H1 (cell line): ENCODE results near the gene AFF1. TPM values are rescaled to one million over a fixed set of nuclear protein-coding genes. Genes with fewer than 3 reads are reported as not detected.

Experiments
- CTCF ChIA-PET: fragments of 300-600 bp; sonication (Branson Sonifier 250); formaldehyde crosslinking; loops from one replicate; lab custom pipeline; 2021; ENCODE audit not compliant: partially characterized antibody; lab: Charles Lee
- POLR2A ChIA-PET: fragments of 300-600 bp; sonication (Branson Sonifier 250); formaldehyde crosslinking; loops from one replicate; lab custom pipeline; 2021; ENCODE audit warnings: inconsistent platforms; ENCODE audit not compliant: partially characterized antibody; lab: Charles Lee
- DNase-seq, 2 experiments: peaks; one replicate each; pipeline versions ENCODE4 v3.0.0 to v3.0.0-alpha.2; 2010 to 2022; ENCODE audit warnings: low spot score in 2 of 2, low read depth in 1 of 2, mixed read lengths in 1 of 2
- FAIRE-seq: peaks from 2 replicates; lab custom pipeline; 2011; peaks lifted over from hg19 to GRCh38; lab: Jason Lieb, UNC
- H2AFZ ChIP-seq: 2 replicates; pipeline ENCODE4 v1.8.1; 2012; ENCODE audit warnings: low read length, inconsistent platforms
- H2AK5ac ChIP-seq: 2 replicates; pipeline ENCODE4 v1.6.1; 2013; ENCODE audit warnings: low read depth, low read length
- H2BK120ac ChIP-seq: replicated peaks from 2 replicates; pipeline ENCODE3; 2013; ENCODE audit warnings: low read depth, low read length, inconsistent platforms
- H2BK12ac ChIP-seq: 2 replicates; pipeline ENCODE4 v1.6.1; 2013; ENCODE audit warnings: low read depth, low read length
- H2BK15ac ChIP-seq: 2 replicates; pipeline ENCODE4 v1.6.1; 2013; ENCODE audit warnings: low read length
- H2BK20ac ChIP-seq: 2 replicates; pipeline ENCODE4 v1.6.1; 2013; ENCODE audit warnings: low read length
- H2BK5ac ChIP-seq: 2 replicates; pipeline ENCODE4 v1.6.1; 2013; ENCODE audit warnings: low read depth, low read length
- H3K14ac ChIP-seq: 2 replicates; pipeline ENCODE4 v1.6.1; 2013; ENCODE audit warnings: inconsistent platforms; ENCODE audit not compliant: insufficient read length
- H3K18ac ChIP-seq: 2 replicates; pipeline ENCODE4 v1.6.1; 2013; ENCODE audit warnings: low read length; ENCODE audit errors: extremely low read depth
- H3K23ac ChIP-seq: 2 replicates; pipeline ENCODE4 v1.6.1; 2013; ENCODE audit warnings: inconsistent platforms; ENCODE audit not compliant: insufficient read length
- H3K23me2 ChIP-seq: 2 replicates; pipeline ENCODE4 v1.6.1; 2013; ENCODE audit warnings: low read depth, low read length
- H3K27ac ChIP-seq: 2 replicates; pipeline ENCODE4 v1.6.1; 2011; ENCODE audit warnings: low read depth, low read length, inconsistent platforms
- H3K27me3 ChIP-seq, 4 experiments: replicated peaks in 1 of 4; 1 replicate in 1 of 4; 2 replicates in 3 of 4; pipeline versions ENCODE4 v1.6.1 to v1.8.1; 2011 to 2013; ENCODE audit warnings: low read length in 3 of 4, mild to moderate bottlenecking in 3 of 4, inconsistent platforms in 2 of 4, mixed read lengths in 2 of 4, moderate library complexity in 1 of 4; ENCODE audit not compliant: control insufficient read depth in 3 of 4, insufficient read depth in 3 of 4; ENCODE audit errors: extremely low read depth in 1 of 4
- H3K36me3 ChIP-seq, 4 experiments: 2 replicates each; pipeline versions ENCODE4 v1.6.1 to v1.8.1; 2011 to 2013; ENCODE audit warnings: mild to moderate bottlenecking in 4 of 4, low read length in 3 of 4, moderate library complexity in 2 of 4, control low read depth in 1 of 4, inconsistent platforms in 1 of 4; ENCODE audit not compliant: insufficient read depth in 4 of 4, control insufficient read depth in 2 of 4
- H3K4ac ChIP-seq: replicated peaks from 2 replicates; pipeline ENCODE3; 2013; ENCODE audit warnings: low read length, low read depth, mixed read lengths, inconsistent platforms; ENCODE audit not compliant: insufficient read length
- H3K4me1 ChIP-seq, 4 experiments: replicated peaks in 1 of 4; 1 replicate in 1 of 4; 2 replicates in 3 of 4; pipeline versions ENCODE4 v1.6.1 to v1.8.1; 2011 to 2013; ENCODE audit warnings: low read length in 3 of 4, inconsistent platforms in 2 of 4, mixed read lengths in 1 of 4; ENCODE audit not compliant: insufficient read depth in 4 of 4, control insufficient read depth in 3 of 4
- H3K4me2 ChIP-seq, 2 experiments: 2 replicates each; pipeline versions ENCODE4 v1.6.1 to v1.8.1; 2011 to 2013; ENCODE audit warnings: low read depth in 2 of 2, low read length in 2 of 2, control low read depth in 1 of 2, inconsistent platforms in 1 of 2, mild to moderate bottlenecking in 1 of 2; ENCODE audit not compliant: insufficient read depth in 1 of 2
- H3K4me3 ChIP-seq, 4 experiments: fragments of 200-600, 300-600 bp in 1 of 4; sonication (generic), shearing (Covaris generic), sonication (Bioruptor Twin) in 1 of 4; 2 replicates each; pipeline versions ENCODE4 v1.5.1 to v1.8.1; 2011 to 2016; ENCODE audit warnings: low read length in 4 of 4, low read depth in 3 of 4, control low read depth in 2 of 4, inconsistent platforms in 2 of 4, mild to moderate bottlenecking in 2 of 4, mixed read lengths in 1 of 4, moderate library complexity in 1 of 4; ENCODE audit not compliant: insufficient read depth in 2 of 4; ENCODE audit errors: extremely low read depth in 1 of 4
- H3K56ac ChIP-seq: replicated peaks from 2 replicates; pipeline ENCODE3; 2013; ENCODE audit warnings: low read depth, mild to moderate bottlenecking, mixed read lengths, low read length, inconsistent platforms; ENCODE audit not compliant: insufficient read length
- H3K79me1 ChIP-seq: 2 replicates; pipeline ENCODE4 v1.6.1; 2013; ENCODE audit warnings: low read depth, low read length, control low read depth
- H3K79me2 ChIP-seq, 2 experiments: 2 replicates each; pipeline versions ENCODE4 v1.6.1 to v1.8.1; 2012 to 2013; ENCODE audit warnings: low read length in 2 of 2, mild to moderate bottlenecking in 2 of 2, inconsistent platforms in 1 of 2; ENCODE audit not compliant: insufficient read depth in 2 of 2, control insufficient read depth in 1 of 2
- H3K9ac ChIP-seq, 4 experiments: replicated peaks in 1 of 4; 1 replicate in 1 of 4; 2 replicates in 3 of 4; pipeline versions ENCODE4 v1.6.1 to v1.8.1; 2011 to 2013; ENCODE audit warnings: low read depth in 3 of 4, low read length in 3 of 4, control low read depth in 2 of 4, mild to moderate bottlenecking in 2 of 4, moderate library complexity in 2 of 4, inconsistent platforms in 1 of 4; ENCODE audit errors: extremely low read depth in 1 of 4
- H3K9me3 ChIP-seq, 2 experiments: 2 replicates each; pipeline versions ENCODE4 v1.6.1 to v1.8.1; 2012 to 2013; ENCODE audit warnings: mild to moderate bottlenecking in 2 of 2, moderate library complexity in 2 of 2, control low read depth in 1 of 2, inconsistent platforms in 1 of 2, low read depth in 1 of 2, low read length in 1 of 2, mixed read lengths in 1 of 2; ENCODE audit not compliant: insufficient read depth in 2 of 2
- H4K20me1 ChIP-seq, 2 experiments: replicated peaks in 1 of 2; 2 replicates each; pipeline versions ENCODE3 to v1.8.1; 2011 to 2013; ENCODE audit warnings: inconsistent platforms in 2 of 2, low read length in 2 of 2, mild to moderate bottlenecking in 1 of 2; ENCODE audit not compliant: insufficient read depth in 2 of 2, control insufficient read depth in 1 of 2
- H4K5ac ChIP-seq: 2 replicates; pipeline ENCODE4 v1.6.1; 2013; ENCODE audit warnings: low read length, low read depth, mixed read lengths, inconsistent platforms; ENCODE audit not compliant: insufficient read length
- H4K8ac ChIP-seq: 2 replicates; pipeline ENCODE4 v1.8.0; 2013; ENCODE audit warnings: mild to moderate bottlenecking, moderate library complexity, low read length, inconsistent platforms; ENCODE audit not compliant: insufficient read depth; ENCODE audit errors: extremely low read depth
- H4K91ac ChIP-seq: replicated peaks from 2 replicates; pipeline ENCODE3; 2013; ENCODE audit warnings: low read length, mixed read lengths, inconsistent platforms; ENCODE audit not compliant: insufficient read length
- BRCA1 ChIP-seq: IDR thresholded peaks from 2 replicates; pipeline ENCODE4 v1.6.1; 2012; ENCODE audit warnings: low read depth, low read length, improper control_type of control experiment
- CBX5 ChIP-seq: fragments of 300-800, 300-1000 bp; sonication (generic); IDR thresholded peaks from 2 replicates; pipeline ENCODE4 v1.7.1; 2016; ENCODE audit warnings: antibody characterized with exemption, low read length, low read depth
- CBX8 ChIP-seq: fragments of 300-800, 300-1000 bp; sonication (generic); IDR thresholded peaks from 2 replicates; pipeline ENCODE4 v1.7.1; 2016; ENCODE audit warnings: low read depth, low read length, borderline replicate concordance
- EZH2 ChIP-seq: fragments of 200-600 bp; sonication (generic); IDR thresholded peaks from 2 replicates; pipeline ENCODE4 v1.7.1; 2012; ENCODE audit warnings: low read depth, mild to moderate bottlenecking, moderate library complexity, low read length, inconsistent platforms; ENCODE audit not compliant: severe bottlenecking
- FOSL1 ChIP-seq: IDR thresholded peaks from 2 replicates; pipeline ENCODE4 v1.6.1; 2011; ENCODE audit warnings: mild to moderate bottlenecking, low read depth, low read length, moderate library complexity; ENCODE audit not compliant: insufficient read depth
- GTF2F1 ChIP-seq: IDR thresholded peaks from 2 replicates; pipeline ENCODE4 v1.6.1; 2012; ENCODE audit warnings: low read depth, low read length, improper control_type of control experiment, borderline replicate concordance
- HDAC2 ChIP-seq, 2 experiments: fragments of 300-600 bp in 1 of 2; sonication (generic) in 1 of 2; IDR thresholded peaks; 2 replicates each; pipeline ENCODE4 v1.6.1; 2011 to 2012; ENCODE audit warnings: low read depth in 2 of 2, low read length in 2 of 2, mild to moderate bottlenecking in 2 of 2, moderate library complexity in 2 of 2, borderline replicate concordance in 1 of 2, inconsistent platforms in 1 of 2
- MAX ChIP-seq: IDR thresholded peaks from 2 replicates; pipeline ENCODE4 v1.6.1; 2012; ENCODE audit warnings: inconsistent platforms
- NANOG ChIP-seq: IDR thresholded peaks from 2 replicates; pipeline ENCODE4 v1.6.1; 2011; ENCODE audit warnings: low read length, low read depth, mild to moderate bottlenecking, inconsistent platforms; ENCODE audit not compliant: insufficient read depth, poor library complexity, severe bottlenecking
- POLR2A ChIP-seq, 2 experiments: IDR thresholded peaks; 1 replicate in 1 of 2; 2 replicates in 1 of 2; pipeline ENCODE4 v1.6.1; 2011; ENCODE audit warnings: low read depth in 2 of 2, low read length in 2 of 2, mild to moderate bottlenecking in 2 of 2; ENCODE audit errors: control extremely low read depth in 1 of 2
- SP4 ChIP-seq: IDR thresholded peaks from 2 replicates; pipeline ENCODE4 v1.6.1; 2012; ENCODE audit warnings: low read length, inconsistent platforms
- TCF12 ChIP-seq: IDR thresholded peaks from 2 replicates; pipeline ENCODE4 v1.6.1; 2011; ENCODE audit warnings: low read depth, mild to moderate bottlenecking, low read length
- YY1 ChIP-seq: IDR thresholded peaks from 2 replicates; pipeline ENCODE4 v1.6.1; 2011; ENCODE audit warnings: low read depth, mild to moderate bottlenecking, low read length
- ZNF274 ChIP-seq: IDR thresholded peaks from 2 replicates; pipeline ENCODE4 v1.7.0; 2012; ENCODE audit warnings: low read length, borderline replicate concordance; ENCODE audit errors: extremely low read depth
- WGBS, 2 experiments: shearing (Covaris generic) in 1 of 2; methylation state at CpG; one replicate each; pipeline versions ENCODE4 v1.1.6 to v1.1.7; 2013 to 2015; ENCODE audit warnings: low lambda C conversion rate in 2 of 2, mixed read lengths in 2 of 2, inconsistent platforms in 1 of 2, low coverage in 1 of 2, missing lambda C conversion rate in 1 of 2; ENCODE audit not compliant: insufficient replicate concordance in 2 of 2, insufficient coverage in 1 of 2, insufficient read length in 1 of 2; ENCODE audit errors: extremely low coverage in 1 of 2, missing lambda C conversion rate in 1 of 2; 5-methylcytosine and 5-hydroxymethylcytosine counted together
- polyA plus RNA-seq, 7 experiments: library from polyadenylated mRNA; depleted of rRNA in 3 of 7; stranded (reverse) in 5 of 7; unstranded in 2 of 7; fragments of >200 nt in 5 of 7; fragments of 200-250 nt in 2 of 7; gene quantifications; 1 replicate in 5 of 7; 2 replicates in 1 of 7; 4 replicates in 1 of 7; pipeline versions ENCODE4 v1.2.1 to v1.2.3, GENCODE V29; 2011 to 2013; ENCODE audit warnings: missing spikeins in 2 of 7, mixed read lengths in 2 of 7
- total RNA-seq: library from RNA; stranded (reverse); fragmentation: NEBNext Ultra II Directional; extraction: Animal tissue kit (Norgen Biotek cat#: 25700); gene quantifications from 2 replicates; pipeline ENCODE4 v1.2.1, GENCODE V29; 2021

Gene AFF1
- total and polyA plus RNA-seq, 2 of the 8 experiments (the other 6 are each of a cell fraction or from before 2014, with no cell fraction given) = 14.8 to 85.5 TPM

GRCh38 chr4:87042221-87042620 lies 107.4 kb downstream of the AFF1 start:
- FAIRE-seq (no peak), DNase-seq (no peak)
- no peak overlapping the region for H3K4me3 ChIP-seq
- no peak overlapping the region for H2AK5ac ChIP-seq
- no peak overlapping the region for H2BK120ac ChIP-seq
- H2AFZ ChIP-seq = no peak overlapping the region
- H2BK15ac ChIP-seq = no peak overlapping the region
- H4K20me1 ChIP-seq = peaks cover 18 to 20% of the 10 kb centered on the region in 2 experiments
- H2BK12ac ChIP-seq = no peak overlapping the region
- CTCF ChIA-PET = interaction anchor here (0.6 to 1.5 kb wide), 4 partner anchors 36 to 108 kb away, joined by 3 to 5 read pairs (median 4); partner anchors contain the start of gene AFF1
- peaks cover 5 to 25% (median 18%) of the 10 kb centered on the region in 4 experiments for H3K4me1 ChIP-seq
- H3K23me2 ChIP-seq = 0 out of 2 replicates have a peak, but pooled peaks cover 2% of the 10 kb centered on the region
- POLR2A ChIA-PET = interaction anchor here (0.6 to 1.8 kb wide), 5 partner anchors 9 to 107 kb away, joined by 3 to 4 read pairs (median 4); no protein-coding TSS in a partner anchor
- no peaks in the 10 kb centered on the region for H3K27me3 ChIP-seq
- no peak overlapping the region for H4K91ac ChIP-seq
- no peak overlapping the region for H3K9ac ChIP-seq
- no peak overlapping the region for H2BK5ac ChIP-seq
- H3K14ac ChIP-seq = no peak overlapping the region
- no peaks in the 10 kb centered on the region for H3K9me3 ChIP-seq
- H2BK20ac ChIP-seq = no peak overlapping the region
- no peak overlapping the region for H4K5ac ChIP-seq
- no peak overlapping the region for H3K18ac ChIP-seq
- H3K79me2 ChIP-seq = peaks cover 5 to 92% of the 10 kb centered on the region in 2 experiments; a peak in 3 of 4 replicates
- H3K23ac ChIP-seq = no peak overlapping the region
- no peak overlapping the region for H3K4me2 ChIP-seq
- H4K8ac ChIP-seq = no peak overlapping the region
- H3K36me3 ChIP-seq = peaks cover 0 to 12% (median 4%) of the 10 kb centered on the region in 4 experiments; a peak in 4 of 8 replicates
- WGBS, 2 experiments = 91% methylated on average over 1 of the region's 1 CpG; no CpG with 5 or more reads in 1 of the 2 experiments
- no peak overlapping the region for H3K56ac ChIP-seq
- H3K4ac ChIP-seq = no peak overlapping the region
- H3K27ac ChIP-seq = no peak overlapping the region
- H3K79me1 ChIP-seq = peaks cover 11% of the 10 kb centered on the region
- TF ChIP-seq GTF2F1 = no peak
- TF ChIP-seq FOSL1 = no peak
- no peak for TF ChIP-seq MAX
- no peak for TF ChIP-seq YY1
- no peak for TF ChIP-seq HDAC2 (IDR thresholded peaks at IDR 0.05; ENCODE audit: borderline replicate concordance in 1 of 2, low read depth in 2 of 2, low read length in 2 of 2)
- no peak for TF ChIP-seq ZNF274
- no peak for TF ChIP-seq SP4
- no peak for TF ChIP-seq NANOG
- no peak for TF ChIP-seq CBX5
- no peak for TF ChIP-seq CBX8
- TF ChIP-seq EZH2 = no peak
- TF ChIP-seq TCF12 = no peak
- no peak for TF ChIP-seq POLR2A (IDR thresholded peaks at IDR 0.05; ENCODE audit: control extremely low read depth in 1 of 2, low read depth in 2 of 2, low read length in 2 of 2)
- TF ChIP-seq BRCA1 = no peak
